H1 (cell line): ENCODE results near the gene C11orf58. TPM values are rescaled to one million over a fixed set of nuclear protein-coding genes. Genes with fewer than 3 reads are reported as not detected.

ENCODE experiments used
- CHD1 ChIP-seq: IDR thresholded peaks from 2 replicates; pipeline ENCODE4 v1.6.1; 2012; ENCODE audit warnings: low read depth, low read length, improper control_type of control experiment
- EZH2 ChIP-seq: fragments of 200-600 bp; sonication (generic); IDR thresholded peaks from 2 replicates; pipeline ENCODE4 v1.7.1; 2012; ENCODE audit warnings: low read depth, mild to moderate bottlenecking, moderate library complexity, low read length, inconsistent platforms; ENCODE audit not compliant: severe bottlenecking
- TBP ChIP-seq: IDR thresholded peaks from 2 replicates; pipeline ENCODE4 v1.6.1; 2011; ENCODE audit warnings: low read depth, low read length, improper control_type of control experiment
- TEAD4 ChIP-seq: IDR thresholded peaks from 2 replicates; pipeline ENCODE4 v1.6.1; 2012; ENCODE audit warnings: low read depth, low read length, inconsistent platforms, mixed read lengths
- polyA plus RNA-seq, 7 experiments: library from polyadenylated mRNA; depleted of rRNA in 3 of 7; stranded (reverse) in 5 of 7; unstranded in 2 of 7; fragments of >200 nt in 5 of 7; fragments of 200-250 nt in 2 of 7; gene quantifications; 1 replicate in 5 of 7; 2 replicates in 1 of 7; 4 replicates in 1 of 7; pipeline versions ENCODE4 v1.2.1 to v1.2.3, GENCODE V29; 2011 to 2013; ENCODE audit warnings: missing spikeins in 2 of 7, mixed read lengths in 2 of 7
- total RNA-seq: library from RNA; stranded (reverse); fragmentation: NEBNext Ultra II Directional; extraction: Animal tissue kit (Norgen Biotek cat#: 25700); gene quantifications from 2 replicates; pipeline ENCODE4 v1.2.1, GENCODE V29; 2021
- TF ChIP-seq, protein P1 (sequence below): fragments of 300-600 bp; sonication (generic); IDR thresholded peaks from 2 replicates; pipeline ENCODE4 v1.7.1; 2012; ENCODE audit warnings: low read length, moderate library complexity, mild to moderate bottlenecking, inconsistent platforms; ENCODE audit not compliant: insufficient replicate concordance
- TF ChIP-seq, protein P2 (sequence below): IDR thresholded peaks from 2 replicates; pipeline ENCODE4 v1.6.1; 2011; ENCODE audit warnings: low read length, improper control_type of control experiment

The C11orf58 gene
- total and polyA plus RNA-seq, 2 of the 8 experiments (the other 6 are each of a cell fraction or from before 2014, with no cell fraction given): 70.7 to 181 TPM

DNA sequence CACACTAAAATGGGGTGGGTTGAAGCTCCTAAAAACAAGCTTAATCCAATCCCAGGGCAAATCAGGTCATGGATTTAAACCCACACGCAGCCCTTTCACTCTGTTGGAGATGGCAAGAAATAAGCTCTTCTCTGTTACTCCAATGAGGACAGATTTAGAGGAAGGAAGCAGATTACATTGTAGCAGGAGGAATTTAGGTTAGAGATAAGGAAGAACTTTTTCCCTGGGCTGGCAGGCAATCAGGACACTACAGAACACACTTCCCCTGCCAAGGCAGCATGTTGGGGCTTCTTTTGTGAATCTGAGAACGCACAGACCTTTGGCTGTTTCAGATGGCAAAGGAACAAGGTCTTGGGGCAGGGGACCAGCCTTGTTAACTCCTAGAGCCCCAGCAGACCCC, 46.2 kb downstream of the C11orf58 start (continued):
- TF ChIP-seq, protein P1, sequence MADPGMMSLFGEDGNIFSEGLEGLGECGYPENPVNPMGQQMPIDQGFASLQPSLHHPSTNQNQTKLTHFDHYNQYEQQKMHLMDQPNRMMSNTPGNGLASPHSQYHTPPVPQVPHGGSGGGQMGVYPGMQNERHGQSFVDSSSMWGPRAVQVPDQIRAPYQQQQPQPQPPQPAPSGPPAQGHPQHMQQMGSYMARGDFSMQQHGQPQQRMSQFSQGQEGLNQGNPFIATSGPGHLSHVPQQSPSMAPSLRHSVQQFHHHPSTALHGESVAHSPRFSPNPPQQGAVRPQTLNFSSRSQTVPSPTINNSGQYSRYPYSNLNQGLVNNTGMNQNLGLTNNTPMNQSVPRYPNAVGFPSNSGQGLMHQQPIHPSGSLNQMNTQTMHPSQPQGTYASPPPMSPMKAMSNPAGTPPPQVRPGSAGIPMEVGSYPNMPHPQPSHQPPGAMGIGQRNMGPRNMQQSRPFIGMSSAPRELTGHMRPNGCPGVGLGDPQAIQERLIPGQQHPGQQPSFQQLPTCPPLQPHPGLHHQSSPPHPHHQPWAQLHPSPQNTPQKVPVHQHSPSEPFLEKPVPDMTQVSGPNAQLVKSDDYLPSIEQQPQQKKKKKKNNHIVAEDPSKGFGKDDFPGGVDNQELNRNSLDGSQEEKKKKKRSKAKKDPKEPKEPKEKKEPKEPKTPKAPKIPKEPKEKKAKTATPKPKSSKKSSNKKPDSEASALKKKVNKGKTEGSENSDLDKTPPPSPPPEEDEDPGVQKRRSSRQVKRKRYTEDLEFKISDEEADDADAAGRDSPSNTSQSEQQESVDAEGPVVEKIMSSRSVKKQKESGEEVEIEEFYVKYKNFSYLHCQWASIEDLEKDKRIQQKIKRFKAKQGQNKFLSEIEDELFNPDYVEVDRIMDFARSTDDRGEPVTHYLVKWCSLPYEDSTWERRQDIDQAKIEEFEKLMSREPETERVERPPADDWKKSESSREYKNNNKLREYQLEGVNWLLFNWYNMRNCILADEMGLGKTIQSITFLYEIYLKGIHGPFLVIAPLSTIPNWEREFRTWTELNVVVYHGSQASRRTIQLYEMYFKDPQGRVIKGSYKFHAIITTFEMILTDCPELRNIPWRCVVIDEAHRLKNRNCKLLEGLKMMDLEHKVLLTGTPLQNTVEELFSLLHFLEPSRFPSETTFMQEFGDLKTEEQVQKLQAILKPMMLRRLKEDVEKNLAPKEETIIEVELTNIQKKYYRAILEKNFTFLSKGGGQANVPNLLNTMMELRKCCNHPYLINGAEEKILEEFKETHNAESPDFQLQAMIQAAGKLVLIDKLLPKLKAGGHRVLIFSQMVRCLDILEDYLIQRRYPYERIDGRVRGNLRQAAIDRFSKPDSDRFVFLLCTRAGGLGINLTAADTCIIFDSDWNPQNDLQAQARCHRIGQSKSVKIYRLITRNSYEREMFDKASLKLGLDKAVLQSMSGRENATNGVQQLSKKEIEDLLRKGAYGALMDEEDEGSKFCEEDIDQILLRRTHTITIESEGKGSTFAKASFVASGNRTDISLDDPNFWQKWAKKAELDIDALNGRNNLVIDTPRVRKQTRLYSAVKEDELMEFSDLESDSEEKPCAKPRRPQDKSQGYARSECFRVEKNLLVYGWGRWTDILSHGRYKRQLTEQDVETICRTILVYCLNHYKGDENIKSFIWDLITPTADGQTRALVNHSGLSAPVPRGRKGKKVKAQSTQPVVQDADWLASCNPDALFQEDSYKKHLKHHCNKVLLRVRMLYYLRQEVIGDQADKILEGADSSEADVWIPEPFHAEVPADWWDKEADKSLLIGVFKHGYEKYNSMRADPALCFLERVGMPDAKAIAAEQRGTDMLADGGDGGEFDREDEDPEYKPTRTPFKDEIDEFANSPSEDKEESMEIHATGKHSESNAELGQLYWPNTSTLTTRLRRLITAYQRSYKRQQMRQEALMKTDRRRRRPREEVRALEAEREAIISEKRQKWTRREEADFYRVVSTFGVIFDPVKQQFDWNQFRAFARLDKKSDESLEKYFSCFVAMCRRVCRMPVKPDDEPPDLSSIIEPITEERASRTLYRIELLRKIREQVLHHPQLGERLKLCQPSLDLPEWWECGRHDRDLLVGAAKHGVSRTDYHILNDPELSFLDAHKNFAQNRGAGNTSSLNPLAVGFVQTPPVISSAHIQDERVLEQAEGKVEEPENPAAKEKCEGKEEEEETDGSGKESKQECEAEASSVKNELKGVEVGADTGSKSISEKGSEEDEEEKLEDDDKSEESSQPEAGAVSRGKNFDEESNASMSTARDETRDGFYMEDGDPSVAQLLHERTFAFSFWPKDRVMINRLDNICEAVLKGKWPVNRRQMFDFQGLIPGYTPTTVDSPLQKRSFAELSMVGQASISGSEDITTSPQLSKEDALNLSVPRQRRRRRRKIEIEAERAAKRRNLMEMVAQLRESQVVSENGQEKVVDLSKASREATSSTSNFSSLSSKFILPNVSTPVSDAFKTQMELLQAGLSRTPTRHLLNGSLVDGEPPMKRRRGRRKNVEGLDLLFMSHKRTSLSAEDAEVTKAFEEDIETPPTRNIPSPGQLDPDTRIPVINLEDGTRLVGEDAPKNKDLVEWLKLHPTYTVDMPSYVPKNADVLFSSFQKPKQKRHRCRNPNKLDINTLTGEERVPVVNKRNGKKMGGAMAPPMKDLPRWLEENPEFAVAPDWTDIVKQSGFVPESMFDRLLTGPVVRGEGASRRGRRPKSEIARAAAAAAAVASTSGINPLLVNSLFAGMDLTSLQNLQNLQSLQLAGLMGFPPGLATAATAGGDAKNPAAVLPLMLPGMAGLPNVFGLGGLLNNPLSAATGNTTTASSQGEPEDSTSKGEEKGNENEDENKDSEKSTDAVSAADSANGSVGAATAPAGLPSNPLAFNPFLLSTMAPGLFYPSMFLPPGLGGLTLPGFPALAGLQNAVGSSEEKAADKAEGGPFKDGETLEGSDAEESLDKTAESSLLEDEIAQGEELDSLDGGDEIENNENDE: no peak
- TF ChIP-seq TEAD4: no peak
- TF ChIP-seq EZH2: no peak
- TF ChIP-seq TBP: no peak
- TF ChIP-seq CHD1: no peak
- TF ChIP-seq, protein P2, sequence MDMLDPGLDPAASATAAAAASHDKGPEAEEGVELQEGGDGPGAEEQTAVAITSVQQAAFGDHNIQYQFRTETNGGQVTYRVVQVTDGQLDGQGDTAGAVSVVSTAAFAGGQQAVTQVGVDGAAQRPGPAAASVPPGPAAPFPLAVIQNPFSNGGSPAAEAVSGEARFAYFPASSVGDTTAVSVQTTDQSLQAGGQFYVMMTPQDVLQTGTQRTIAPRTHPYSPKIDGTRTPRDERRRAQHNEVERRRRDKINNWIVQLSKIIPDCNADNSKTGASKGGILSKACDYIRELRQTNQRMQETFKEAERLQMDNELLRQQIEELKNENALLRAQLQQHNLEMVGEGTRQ: no peak
- TF ChIP-seq, all 59 proteins: peak for 0
